ENCODE measurements around the gene ZBTB3. TPM values are rescaled to one million over a fixed set of nuclear protein-coding genes. Genes with fewer than 3 reads are reported as not detected.
A peak's percentile ranks its signal among the peaks of the same experiment; 100 is the strongest.
"Not testable (repeated sequence)": the region's sequence is repeated elsewhere in the genome, so short reads cannot be mapped to it uniquely, and the experiment has no call there.

ZBTB3 gene
- total RNA-seq, 2 experiments from 2014 or later: 13.3 to 13.4 TPM

GRCh38 chr11:62786318-62787004 lies 32.5 kb upstream of the ZBTB3 start:
- CTCF ChIA-PET: interaction anchor here (0.7 to 5.0 kb wide), 47 partner anchors 8 to 362 kb away, joined by 3 to 108 read pairs (median 5); partner anchors contain the start of genes C11orf98, CSKMT, GNG3 and HNRNPUL2
- peak overlapping the region; percentile 83 for H3K4me3 Mint-ChIP-seq
- H3K4me1 Mint-ChIP-seq: peaks cover 43% of the 10 kb centered on the region
- DNase-seq: peak; percentile 89
- H3K9me3 Mint-ChIP-seq: no peaks in the 10 kb centered on the region
- no peaks in the 10 kb centered on the region for H3K27me3 Mint-ChIP-seq
- POLR2A ChIA-PET: interaction anchor here (0.8 to 11.3 kb wide), 31 partner anchors 10 to 195 kb away, joined by 3 to 224 read pairs (median 10); partner anchors contain the start of genes B3GAT3, GNG3, HNRNPUL2 and INTS5
- peaks cover 39% of the 10 kb centered on the region for H3K36me3 Mint-ChIP-seq (ENCODE audit: low read depth)
- H3K27ac Mint-ChIP-seq: peak overlapping the region; percentile 85

GRCh38 chr11:62782753-62783152 lies 28.8 kb upstream of the ZBTB3 start:
- no peak overlapping the region for H3K27ac Mint-ChIP-seq
- H3K9me3 Mint-ChIP-seq: no peaks in the 10 kb centered on the region
- H3K27me3 Mint-ChIP-seq: no peaks in the 10 kb centered on the region
- ChIA-PET CTCF (no interaction called here), POLR2A (interaction anchor here (0.6 kb wide), 1 partner anchor 58 kb away, joined by 3 read pairs; no protein-coding TSS in a partner anchor)
- DNase-seq: no peak
- no peak overlapping the region for H3K4me3 Mint-ChIP-seq
- peaks cover 18% of the 10 kb centered on the region for H3K36me3 Mint-ChIP-seq (ENCODE audit: low read depth)
- peaks cover 12% of the 10 kb centered on the region for H3K4me1 Mint-ChIP-seq

- H3K27ac Mint-ChIP-seq: peak overlapping the region; percentile 42
- no peaks in the 10 kb centered on the region for H3K9me3 Mint-ChIP-seq
- CTCF ChIA-PET: no interaction called here
- POLR2A ChIA-PET: interaction anchor here (2.2 kb wide), 1 partner anchor 62 kb away, joined by 10 read pairs; the partner anchor contains the start of gene WDR74
- peaks cover 13% of the 10 kb centered on the region for H3K4me1 Mint-ChIP-seq
- no peak overlapping the region for H3K4me3 Mint-ChIP-seq
- DNase-seq: no peak
- H3K27me3 Mint-ChIP-seq: no peaks in the 10 kb centered on the region
- H3K36me3 Mint-ChIP-seq (ENCODE audit: low read depth): peaks cover 17% of the 10 kb centered on the region
Observed at GRCh38 chr11:62778441-62778840, 24.5 kb upstream of the ZBTB3 start.

GRCh38 chr11:62777389-62777788 lies 23.4 kb upstream of the ZBTB3 start:
- Mint-ChIP-seq H3K4me1 (peaks cover 13% of the 10 kb centered on the region), H3K36me3 (ENCODE audit: low read depth) (peaks cover 13% of the 10 kb centered on the region), H3K27me3 (no peaks in the 10 kb centered on the region), H3K27ac (peak overlapping the region; percentile 49), H3K4me3 (no peak overlapping the region), H3K9me3 (no peaks in the 10 kb centered on the region)
- ChIA-PET POLR2A (interaction anchor here (1.6 to 3.5 kb wide), 3 partner anchors 10 to 104 kb away, joined by 6 to 24 read pairs (median 10); partner anchors contain the start of genes SLC3A2, TMEM179B and WDR74), CTCF (interaction anchor here (0.8 to 8.8 kb wide), 4 partner anchors 9 to 352 kb away, joined by 3 to 108 read pairs (median 4); partner anchors contain the start of genes HNRNPUL2, TMEM179B and ZBTB3)
- no peak for DNase-seq

GRCh38 chr11:62775646-62776045 lies 21.7 kb upstream of the ZBTB3 start:
- Mint-ChIP-seq H3K36me3 (ENCODE audit: low read depth) (peaks cover 12% of the 10 kb centered on the region), H3K4me3 (no peak overlapping the region), H3K9me3 (no peaks in the 10 kb centered on the region), H3K27ac (no peak overlapping the region), H3K27me3 (no peaks in the 10 kb centered on the region), H3K4me1 (peaks cover 24% of the 10 kb centered on the region)
- CTCF ChIA-PET: interaction anchor here (0.8 to 8.8 kb wide), 3 partner anchors 11 to 39 kb away, joined by 3 to 108 read pairs (median 3); partner anchors contain the start of genes TMEM179B and ZBTB3
- POLR2A ChIA-PET: interaction anchor here (1.0 to 7.7 kb wide), 8 partner anchors 12 to 106 kb away, joined by 3 to 73 read pairs (median 5); partner anchors contain the start of genes NXF1, POLR2G, SLC3A2 and TMEM179B
- DNase-seq: no peak

- peaks cover 36% of the 10 kb centered on the region for H3K4me1 Mint-ChIP-seq
- no peak for DNase-seq
- H3K4me3 Mint-ChIP-seq: no peak overlapping the region
- H3K36me3 Mint-ChIP-seq (ENCODE audit: low read depth): peaks cover 15% of the 10 kb centered on the region
- H3K27me3 Mint-ChIP-seq: no peaks in the 10 kb centered on the region
- CTCF ChIA-PET: interaction anchor here (0.6 to 8.8 kb wide), 4 partner anchors 12 to 38 kb away, joined by 3 to 108 read pairs (median 4); partner anchors contain the start of genes TMEM179B and ZBTB3
- H3K27ac Mint-ChIP-seq: no peak overlapping the region
- no peaks in the 10 kb centered on the region for H3K9me3 Mint-ChIP-seq
- POLR2A ChIA-PET: interaction anchor here (0.6 to 7.7 kb wide), 9 partner anchors 13 to 106 kb away, joined by 3 to 73 read pairs (median 4); partner anchors contain the start of genes NXF1, POLR2G, SLC3A2 and STX5
Observed at GRCh38 chr11:62774407-62774806, 20.4 kb upstream of the ZBTB3 start.

- Mint-ChIP-seq H3K9me3 (no peaks in the 10 kb centered on the region), H3K4me1 (peaks cover 30% of the 10 kb centered on the region), H3K36me3 (ENCODE audit: low read depth) (peaks cover 14% of the 10 kb centered on the region), H3K27ac (peak within 1 kb of the TSS; percentile 88), H3K27me3 (no peaks in the 10 kb centered on the region), H3K4me3 (peak within 1 kb of the TSS; percentile 87)
- POLR2A ChIA-PET: interaction anchor here (0.6 to 7.7 kb wide), 19 partner anchors 9 to 179 kb away, joined by 3 to 73 read pairs (median 9); partner anchors contain the start of genes C11orf98, CSKMT, HNRNPUL2 and INTS5
- DNase-seq: peak; percentile 96
- CTCF ChIA-PET: interaction anchor here (0.6 to 8.8 kb wide), 9 partner anchors 10 to 160 kb away, joined by 3 to 108 read pairs (median 6); partner anchors contain the start of genes HNRNPUL2, POLR2G, SLC3A2 and TMEM179B
Observed at GRCh38 chr11:62771144-62772021, 17.4 kb upstream of the ZBTB3 start, which contains the start of gene TAF6L. Gene TAF6L, plus strand, starts transcription at chr11:62771396. Its CDS starts 4,388 bp downstream, at chr11:62775784.

GRCh38 chr11:62770778-62771143 lies 16.8 kb upstream of the ZBTB3 start:
- peaks cover 34% of the 10 kb centered on the region for H3K4me1 Mint-ChIP-seq
- ChIA-PET POLR2A (interaction anchor here (0.6 to 7.7 kb wide), 16 partner anchors 9 to 179 kb away, joined by 3 to 73 read pairs (median 10); partner anchors contain the start of genes C11orf98, CSKMT, HNRNPUL2 and INTS5), CTCF (interaction anchor here (0.6 to 8.8 kb wide), 7 partner anchors 9 to 159 kb away, joined by 3 to 108 read pairs (median 3); partner anchors contain the start of genes POLR2G, TMEM179B and ZBTB3)
- H3K4me3 Mint-ChIP-seq: peak overlapping the region; percentile 87
- no peaks in the 10 kb centered on the region for H3K9me3 Mint-ChIP-seq
- H3K27me3 Mint-ChIP-seq: no peaks in the 10 kb centered on the region
- peak; percentile 37 for DNase-seq
- peaks cover 19% of the 10 kb centered on the region for H3K36me3 Mint-ChIP-seq (ENCODE audit: low read depth)
- peak overlapping the region; percentile 88 for H3K27ac Mint-ChIP-seq

- not testable (repeated sequence) for DNase-seq, H3K27me3 Mint-ChIP-seq, H3K9me3 Mint-ChIP-seq
- POLR2A ChIA-PET: interaction anchor here (0.8 to 5.9 kb wide), 19 partner anchors 7 to 186 kb away, joined by 3 to 44 read pairs (median 7); partner anchors contain the start of genes BSCL2, C11orf98, CSKMT and GNG3
- peak overlapping the region; percentile 93 for H3K27ac Mint-ChIP-seq
- H3K4me1 Mint-ChIP-seq: peaks cover 23% of the 10 kb centered on the region
- CTCF ChIA-PET: interaction anchor here (1.0 to 3.6 kb wide), 10 partner anchors 7 to 169 kb away, joined by 3 to 40 read pairs (median 4); partner anchors contain the start of genes HNRNPUL2, TAF6L, TMEM179B and TTC9C
- peaks cover 17% of the 10 kb centered on the region for H3K36me3 Mint-ChIP-seq (ENCODE audit: low read depth)
- H3K4me3 Mint-ChIP-seq: peak overlapping the region; percentile 91
Observed at GRCh38 chr11:62760867-62761227, 6.9 kb upstream of the ZBTB3 start.

- Mint-ChIP-seq H3K27me3 (no peaks in the 10 kb centered on the region), H3K4me3 (no peak overlapping the region), H3K9me3 (no peaks in the 10 kb centered on the region), H3K36me3 (ENCODE audit: low read depth) (peaks cover 7% of the 10 kb centered on the region), H3K4me1 (peaks cover 32% of the 10 kb centered on the region), H3K27ac (no peak overlapping the region)
- no peak for DNase-seq
- ChIA-PET CTCF (interaction anchor here (0.6 to 2.0 kb wide), 2 partner anchors 28 to 194 kb away, joined by 4 to 11 read pairs; partner anchors contain the start of gene TMEM179B), POLR2A (interaction anchor here (0.7 to 5.9 kb wide), 6 partner anchors 10 to 83 kb away, joined by 3 to 44 read pairs (median 4); partner anchors contain the start of genes HNRNPUL2 and TMEM179B)
Observed at GRCh38 chr11:62757846-62758788, 4.2 kb upstream of the ZBTB3 start.
